GM18520 (cell line): Measurements from ENCODE around the gene KCNB1.

ENCODE experiments used
- ATAC-seq: cut with Tn5 transposase; IDR thresholded peaks from one replicate; pipeline ENCODE4 v1.9.1; 2021; ENCODE audit not compliant: unreplicated experiment

KCNB1 gene

GRCh38 chr20:49360242-49360968 is 122.1 kb downstream of the KCNB1 start:
- ATAC-seq, result no peak

- no peak for ATAC-seq
Measured at GRCh38 chr20:49356676-49357075, 125.8 kb downstream of the KCNB1 start.

GRCh38 chr20:49354673-49355072 is 127.8 kb downstream of the KCNB1 start:
- no peak for ATAC-seq

GRCh38 chr20:49353348-49353747 is 129.1 kb downstream of the KCNB1 start:
- no peak for ATAC-seq

- ATAC-seq, result no peak
Measured at GRCh38 chr20:49352751-49353150, 129.7 kb downstream of the KCNB1 start.

- ATAC-seq, result no peak
Measured at GRCh38 chr20:49351775-49352174, 130.7 kb downstream of the KCNB1 start.

GRCh38 chr20:49349694-49350252 is 132.7 kb downstream of the KCNB1 start:
- ATAC-seq, result no peak

- ATAC-seq, result no peak
Measured at GRCh38 chr20:49349078-49349477, 133.4 kb downstream of the KCNB1 start.

- ATAC-seq, result no peak
Measured at GRCh38 chr20:49348563-49348962, 133.9 kb downstream of the KCNB1 start.

- ATAC-seq, result no peak
Measured at GRCh38 chr20:49347156-49347555, 135.3 kb downstream of the KCNB1 start.

- no peak for ATAC-seq
Measured at GRCh38 chr20:49346682-49347081, 135.8 kb downstream of the KCNB1 start.

GRCh38 chr20:49345524-49345923 is 136.9 kb downstream of the KCNB1 start:
- no peak for ATAC-seq

GRCh38 chr20:49344975-49345374 is 137.5 kb downstream of the KCNB1 start:
- ATAC-seq, result no peak

GRCh38 chr20:49344140-49344539 is 138.3 kb downstream of the KCNB1 start:
- no peak for ATAC-seq

GRCh38 chr20:49343246-49343645 is 139.2 kb downstream of the KCNB1 start:
- ATAC-seq, result no peak

GRCh38 chr20:49340161-49340966 is 142.1 kb downstream of the KCNB1 start:
- no peak for ATAC-seq

- no peak for ATAC-seq
Measured at GRCh38 chr20:49339123-49339522, 143.3 kb downstream of the KCNB1 start.

- ATAC-seq, result no peak
Measured at GRCh38 chr20:49338061-49338460, 144.4 kb downstream of the KCNB1 start.

GRCh38 chr20:49337357-49337756 is 145.1 kb downstream of the KCNB1 start:
- no peak for ATAC-seq

- ATAC-seq, result no peak
Measured at GRCh38 chr20:49336786-49337185, 145.7 kb downstream of the KCNB1 start.

GRCh38 chr20:49335476-49335875 is 147.0 kb downstream of the KCNB1 start:
- no peak for ATAC-seq
